HFFc6 (cell line): ENCODE data around the gene STOM. TPM values are rescaled to one million over a fixed set of nuclear protein-coding genes. Genes with fewer than 3 reads are reported as not detected.

Source experiments
- DNase-seq: peaks from one replicate; pipeline ENCODE4 v3.0.0-alpha.2; 2018
- H3K27ac Mint-ChIP-seq: 2 replicates; pipeline ENCODE4 v1.8.0; 2020; ENCODE audit warnings: mild to moderate bottlenecking, mixed read lengths
- H3K27me3 Mint-ChIP-seq: 2 replicates; pipeline ENCODE4 v1.8.0; 2021; ENCODE audit warnings: mild to moderate bottlenecking, moderate library complexity, mixed read lengths; ENCODE audit not compliant: insufficient read depth
- H3K36me3 Mint-ChIP-seq: 2 replicates; pipeline ENCODE4 v1.8.0; 2021; ENCODE audit warnings: low read depth, mixed read lengths
- H3K4me1 Mint-ChIP-seq: 2 replicates; pipeline ENCODE4 v1.8.0; 2020; ENCODE audit warnings: low read depth, mixed read lengths
- H3K4me3 Mint-ChIP-seq: 2 replicates; pipeline ENCODE4 v1.8.0; 2020; ENCODE audit warnings: mild to moderate bottlenecking, moderate library complexity, mixed read lengths
- H3K9me3 Mint-ChIP-seq: 2 replicates; pipeline ENCODE4 v1.8.0; 2020; ENCODE audit warnings: mild to moderate bottlenecking, mixed read lengths
- total RNA-seq, 6 experiments: library from RNA; stranded (reverse); fragmentation: NEBNext Ultra II Directional; extraction: Animal tissue kit (Norgen Biotek cat#: 25700); gene quantifications; 2 replicates in 1 of 6; 3 replicates in 5 of 6; pipeline ENCODE4 v1.2.3, GENCODE V29; 2021
- TF ChIP-seq, protein P1 (sequence below): fragments of 200-600 bp; sonication (generic); IDR thresholded peaks from 2 replicates; pipeline ENCODE4 v1.5.0; 2021; ENCODE audit warnings: antibody characterized with exemption, mild to moderate bottlenecking

STOM gene
- total RNA-seq, 6 experiments from 2014 or later: 85.4 to 151 (median 138) TPM

DNA sequence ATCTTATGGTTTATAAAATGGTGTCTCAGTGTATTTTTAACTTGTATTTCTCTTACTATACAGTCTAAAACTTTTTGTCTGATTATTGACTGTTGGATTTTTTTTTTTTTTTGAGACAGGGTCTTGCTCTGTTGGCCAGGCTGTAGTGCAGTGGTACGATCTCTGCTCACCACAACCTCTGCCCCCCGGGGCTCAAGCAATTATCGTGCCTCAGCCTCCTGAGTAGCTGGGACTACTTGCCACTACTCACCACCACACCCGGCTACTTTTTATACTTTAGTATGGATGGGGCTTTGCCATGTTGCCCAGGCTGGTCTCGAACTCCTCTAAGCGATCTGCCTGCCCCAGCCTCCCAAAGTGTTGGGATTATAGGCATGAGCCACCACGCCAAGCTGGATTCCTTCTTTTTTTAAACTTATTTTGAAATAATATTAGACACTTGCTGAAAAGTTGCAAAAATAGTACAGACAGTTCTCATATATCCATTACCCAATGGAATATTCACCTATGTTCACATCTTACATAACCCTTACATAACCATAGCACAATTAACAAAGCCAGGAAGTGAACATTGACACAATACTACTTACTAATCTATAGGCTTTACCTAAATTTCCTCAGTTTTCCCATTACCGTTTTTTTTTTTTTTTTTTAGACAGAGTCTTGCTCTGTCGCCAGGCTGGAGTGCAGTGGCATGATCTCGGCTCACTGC lies 47.2 kb downstream of the STOM start:
- Mint-ChIP-seq H3K4me3 (no peak overlapping the region), H3K4me1 (peaks cover 79% of the 10 kb centered on the region), H3K27me3 (peaks cover 6% of the 10 kb centered on the region), H3K27ac (peak overlapping the region; percentile 91), H3K9me3 (peaks cover 5% of the 10 kb centered on the region), H3K36me3 (peaks cover 65% of the 10 kb centered on the region)
- DNase-seq: no peak
- TF ChIP-seq, protein P1, sequence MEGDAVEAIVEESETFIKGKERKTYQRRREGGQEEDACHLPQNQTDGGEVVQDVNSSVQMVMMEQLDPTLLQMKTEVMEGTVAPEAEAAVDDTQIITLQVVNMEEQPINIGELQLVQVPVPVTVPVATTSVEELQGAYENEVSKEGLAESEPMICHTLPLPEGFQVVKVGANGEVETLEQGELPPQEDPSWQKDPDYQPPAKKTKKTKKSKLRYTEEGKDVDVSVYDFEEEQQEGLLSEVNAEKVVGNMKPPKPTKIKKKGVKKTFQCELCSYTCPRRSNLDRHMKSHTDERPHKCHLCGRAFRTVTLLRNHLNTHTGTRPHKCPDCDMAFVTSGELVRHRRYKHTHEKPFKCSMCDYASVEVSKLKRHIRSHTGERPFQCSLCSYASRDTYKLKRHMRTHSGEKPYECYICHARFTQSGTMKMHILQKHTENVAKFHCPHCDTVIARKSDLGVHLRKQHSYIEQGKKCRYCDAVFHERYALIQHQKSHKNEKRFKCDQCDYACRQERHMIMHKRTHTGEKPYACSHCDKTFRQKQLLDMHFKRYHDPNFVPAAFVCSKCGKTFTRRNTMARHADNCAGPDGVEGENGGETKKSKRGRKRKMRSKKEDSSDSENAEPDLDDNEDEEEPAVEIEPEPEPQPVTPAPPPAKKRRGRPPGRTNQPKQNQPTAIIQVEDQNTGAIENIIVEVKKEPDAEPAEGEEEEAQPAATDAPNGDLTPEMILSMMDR: no peak

DNA sequence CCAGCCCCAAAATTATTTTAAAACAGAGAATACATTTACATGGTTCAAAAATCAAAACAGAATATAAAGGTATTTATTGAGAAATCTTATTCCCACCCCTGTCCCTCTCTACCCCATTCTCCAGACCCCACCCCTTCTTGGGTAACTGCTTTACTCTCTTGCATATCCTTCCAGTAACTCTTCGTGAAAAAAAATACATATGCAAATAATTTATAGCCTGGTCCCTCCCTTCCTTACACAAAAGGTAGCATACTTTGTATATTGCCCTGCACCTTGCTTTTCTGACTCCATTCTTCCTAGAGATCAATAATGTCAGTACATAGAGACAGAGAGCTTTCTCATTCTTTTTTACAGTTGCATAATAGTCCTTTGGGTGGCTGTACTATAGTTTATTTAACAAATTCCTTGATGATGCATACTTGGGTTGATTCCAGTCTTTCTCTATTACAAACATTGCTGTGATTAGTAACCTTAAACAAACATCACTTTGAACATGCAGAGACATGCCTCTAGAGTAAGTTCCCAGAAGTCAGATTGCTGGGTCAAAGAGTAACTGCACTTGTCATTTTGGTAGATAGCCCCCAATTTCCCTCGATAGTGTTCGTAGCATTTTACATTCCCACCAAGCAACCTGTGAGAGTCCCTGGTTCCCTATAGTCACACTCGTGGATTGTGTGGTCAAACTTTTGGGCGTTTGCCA lies 47.9 kb downstream of the STOM start:
- Mint-ChIP-seq H3K27ac (peak overlapping the region; percentile 91), H3K27me3 (peaks cover 8% of the 10 kb centered on the region), H3K4me3 (peak overlapping the region; percentile 64), H3K36me3 (peaks cover 68% of the 10 kb centered on the region), H3K9me3 (peaks cover 5% of the 10 kb centered on the region), H3K4me1 (peaks cover 87% of the 10 kb centered on the region)
- peak; percentile 98 for DNase-seq
- TF ChIP-seq, protein P1: no peak

GRCh38 chr9:121321016-121321503 lies 49.0 kb downstream of the STOM start:
- Mint-ChIP-seq H3K27ac (peak overlapping the region; percentile 72), H3K4me1 (peaks cover 81% of the 10 kb centered on the region), H3K9me3 (peaks cover 5% of the 10 kb centered on the region), H3K4me3 (no peak overlapping the region), H3K36me3 (peaks cover 71% of the 10 kb centered on the region), H3K27me3 (peaks cover 7% of the 10 kb centered on the region)
- TF ChIP-seq, protein P1: no peak
- DNase-seq: no peak

DNA sequence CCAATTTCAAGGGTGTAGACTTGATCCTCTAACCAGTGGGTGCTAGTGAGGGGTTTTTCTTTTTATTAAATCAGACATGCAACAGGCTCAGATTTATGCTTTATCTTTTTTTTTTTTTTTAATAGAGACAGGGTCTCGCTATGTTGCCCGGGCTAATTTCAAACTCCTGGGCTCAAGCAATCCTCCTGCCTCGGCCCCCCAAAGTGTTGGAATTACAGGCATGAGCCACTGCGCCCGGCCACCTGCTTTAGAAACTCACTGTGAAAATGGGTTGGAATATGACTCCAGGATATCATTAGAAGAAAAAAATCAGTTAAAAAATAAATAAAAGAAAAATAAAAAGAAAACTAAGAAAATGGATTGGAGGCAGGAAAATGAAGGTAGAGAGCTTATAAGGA lies 50.7 kb downstream of the STOM start:
- Mint-ChIP-seq H3K27ac (peak overlapping the region; percentile 87), H3K9me3 (peaks cover 5% of the 10 kb centered on the region), H3K4me1 (peaks cover 64% of the 10 kb centered on the region), H3K4me3 (no peak overlapping the region), H3K36me3 (peaks cover 58% of the 10 kb centered on the region), H3K27me3 (peaks cover 2% of the 10 kb centered on the region)
- DNase-seq: no peak
- TF ChIP-seq, protein P1: no peak

DNA sequence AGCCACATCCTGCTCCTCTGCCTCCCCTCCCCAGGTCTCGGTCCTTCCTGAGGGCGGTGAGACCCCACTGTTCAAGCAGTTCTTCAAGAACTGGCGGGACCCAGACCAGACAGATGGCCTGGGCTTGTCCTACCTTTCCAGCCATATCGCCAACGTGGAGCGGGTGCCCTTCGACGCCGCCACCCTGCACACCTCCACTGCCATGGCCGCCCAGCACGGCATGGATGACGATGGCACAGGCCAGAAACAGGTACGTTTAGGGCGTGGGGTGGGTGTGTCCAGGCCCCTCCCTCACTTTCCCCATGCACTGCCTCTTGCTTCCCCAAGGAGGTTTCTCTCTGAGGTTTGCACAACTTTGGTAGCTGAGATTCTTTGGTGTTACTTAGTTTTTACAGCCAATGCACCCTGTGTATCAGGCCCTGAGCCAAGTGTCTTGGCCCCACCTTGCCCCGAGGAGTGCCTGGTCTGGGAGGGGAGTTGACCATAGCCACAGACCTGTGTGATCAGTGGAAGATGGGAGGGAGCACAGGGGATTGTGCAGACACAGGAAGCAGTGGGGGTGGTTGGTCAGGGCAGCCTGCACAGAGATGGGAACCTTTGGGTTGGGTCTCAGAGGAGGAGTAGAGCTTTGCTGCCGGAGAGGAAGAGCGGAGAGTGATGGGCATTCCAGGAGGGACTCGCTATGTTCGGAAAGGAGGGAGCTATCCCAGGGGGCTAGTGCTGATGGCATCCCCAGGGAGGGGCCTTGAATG lies 51.2 kb downstream of the STOM start:
- TF ChIP-seq, protein P1: no peak
- peaks cover 5% of the 10 kb centered on the region for H3K9me3 Mint-ChIP-seq
- no peak overlapping the region for H3K4me3 Mint-ChIP-seq
- peak overlapping the region; percentile 87 for H3K27ac Mint-ChIP-seq
- H3K27me3 Mint-ChIP-seq: peaks cover 2% of the 10 kb centered on the region
- peaks cover 58% of the 10 kb centered on the region for H3K4me1 Mint-ChIP-seq
- peaks cover 58% of the 10 kb centered on the region for H3K36me3 Mint-ChIP-seq
- DNase-seq: no peak
